ENCODE results near the gene MYB. TPM values are rescaled to one million over a fixed set of nuclear protein-coding genes. Genes with fewer than 3 reads are reported as not detected.

MYB gene
- total RNA-seq, 1 experiment from 2014 or later: 3.7 TPM

GRCh38 chr6:135221042-135221441, 39.9 kb downstream of the MYB start:
- no peaks in the 10 kb centered on the region for H4K20me1 ChIP-seq (ENCODE audit: insufficient read depth)
- H3K9me2 ChIP-seq (ENCODE audit: insufficient read depth): no peaks in the 10 kb centered on the region
- no peaks in the 10 kb centered on the region for H3K79me2 ChIP-seq (ENCODE audit: insufficient read depth, low read length)
- H3K9me3 ChIP-seq (ENCODE audit: control insufficient read depth in 1 of 2, insufficient read depth in 1 of 2, low read depth in 1 of 2, low read length in 2 of 2): no peaks in the 10 kb centered on the region
- no peak overlapping the region for H2AFZ ChIP-seq (ENCODE audit: low read depth, low read length, poor library complexity, severe bottlenecking)
- no peak overlapping the region for H3K4me2 ChIP-seq (ENCODE audit: low read length)
- CTCF ChIA-PET: interaction anchor here (1.5 kb wide), 1 partner anchor 37 kb away, joined by 3 read pairs; no protein-coding TSS in a partner anchor
- intact Hi-C loops (cut with micrococcal nuclease): no loop called here
- H3K27ac ChIP-seq (ENCODE audit: low read depth, low read length): no peak overlapping the region
- RAD21 ChIA-PET (ENCODE audit: low non-redundant PET in 1 of 2, low total read pairs in 2 of 2, uncharacterized antibody in 2 of 2, unreplicated experiment in 2 of 2): no interaction called here
- H3K36me3 ChIP-seq (ENCODE audit: control insufficient read depth in 1 of 2, insufficient read depth in 2 of 2, low read length in 2 of 2): no peaks in the 10 kb centered on the region
- no TSS peak for BruUV-seq (replicated peaks)
- H3K4me3 ChIP-seq (replicated peaks in 1 of 2; ENCODE audit: low read depth in 1 of 2, low read length in 2 of 2): no peak overlapping the region
- ATAC-seq (no peak), DNase-seq (ENCODE audit: low read depth, low spot score) (no peak)
- no peaks in the 10 kb centered on the region for H3K4me1 ChIP-seq (ENCODE audit: control insufficient read depth in 1 of 2, insufficient read depth in 2 of 2, low read length in 2 of 2)
- no peaks in the 10 kb centered on the region for H3K27me3 ChIP-seq (ENCODE audit: insufficient read depth, low read length)
- no peak for TF ChIP-seq SIN3A (IDR thresholded peaks at IDR 0.05; ENCODE audit: low read depth)
- no peak for TF ChIP-seq JUND (IDR thresholded peaks at IDR 0.05)
- no peak for TF ChIP-seq MAX (IDR thresholded peaks at IDR 0.05)
- no peak for TF ChIP-seq YY1 (IDR thresholded peaks at IDR 0.05; ENCODE audit: extremely low read depth, insufficient replicate concordance, low read depth, low read length)
- no peak for TF ChIP-seq RAD21 (IDR thresholded peaks at IDR 0.05; ENCODE audit: low read depth)
- TF ChIP-seq CTCF (IDR thresholded peaks at IDR 0.05 in 2 of 3, conservative IDR thresholded peaks at IDR 0.05 in 1 of 3; ENCODE audit: borderline replicate concordance in 1 of 3, insufficient read depth in 1 of 3, low read depth in 2 of 3, low read length in 2 of 3): no peak
- no peak for TF ChIP-seq ZBTB33 (IDR thresholded peaks at IDR 0.05; ENCODE audit: extremely low read depth, insufficient replicate concordance, low read length)
- no peak for TF ChIP-seq CEBPB (IDR thresholded peaks at IDR 0.05; ENCODE audit: low read depth)
- no peak for TF ChIP-seq EZH2 (IDR thresholded peaks at IDR 0.05)
- TF ChIP-seq ZFX (IDR thresholded peaks at IDR 0.05): no peak
- no peak for TF ChIP-seq CBX3 (IDR thresholded peaks at IDR 0.05; ENCODE audit: low read depth)
- TF ChIP-seq ZNF274 (IDR thresholded peaks at IDR 0.05; ENCODE audit: low read depth, low read length): no peak
- TF ChIP-seq POLR2A (IDR thresholded peaks at IDR 0.05; ENCODE audit: borderline replicate concordance, extremely low read depth, insufficient read depth, insufficient read length): no peak
- no peak for TF ChIP-seq POLR2AphosphoS5 (IDR thresholded peaks at IDR 0.05; ENCODE audit: low read depth, low read length)
- no peak overlapping the region for H3K9ac ChIP-seq (ENCODE audit: low read length)
- POLR2A ChIA-PET: interaction anchor here (0.5 kb wide), 1 partner anchor 9 kb away, joined by 5 read pairs; no protein-coding TSS in a partner anchor
